Aorta (tissue), 5 donors: Measurements from ENCODE around the gene CCDC43. TPM values are rescaled to one million over a fixed set of nuclear protein-coding genes. Genes with fewer than 3 reads are reported as not detected.
"Not testable (repeated sequence)": the region's sequence is repeated elsewhere in the genome, so short reads cannot be mapped to it uniquely, and the experiment has no call there.

Experiments used
- ATAC-seq: fragments of 200-7000 bp; cut with Tn5 transposase; one replicate; pipeline ENCODE4 v1.9.1; 2022; ENCODE audit warnings: moderate library complexity; ENCODE audit not compliant: low FRiP score
- DNase-seq, 2 donors: peaks; one replicate each; pipeline ENCODE4 v3.0.0-alpha.2; 2020
- H3K27ac ChIP-seq, 2 donors: one replicate each; pipeline ENCODE4 v1.5.1; 2013; ENCODE audit warnings: low read length in 2 of 2, mild to moderate bottlenecking in 2 of 2, moderate library complexity in 2 of 2, control low read depth in 1 of 2, inconsistent platforms in 1 of 2, low read depth in 1 of 2
- H3K27me3 ChIP-seq, 2 donors: one replicate each; pipeline ENCODE4 v1.6.1; 2013; ENCODE audit warnings: control low read depth in 1 of 2, low read length in 1 of 2, mild to moderate bottlenecking in 1 of 2, moderate library complexity in 1 of 2; ENCODE audit not compliant: insufficient read depth in 2 of 2, control insufficient read depth in 1 of 2
- H3K36me3 ChIP-seq, 2 donors: one replicate each; pipeline ENCODE4 v1.6.1; 2013; ENCODE audit warnings: control low read depth in 1 of 2, low read length in 1 of 2, mild to moderate bottlenecking in 1 of 2; ENCODE audit not compliant: insufficient read depth in 2 of 2, control insufficient read depth in 1 of 2
- H3K4me1 ChIP-seq, 2 donors: one replicate each; pipeline ENCODE4 v1.6.1; 2013; ENCODE audit warnings: low read length in 2 of 2, control low read depth in 1 of 2, mild to moderate bottlenecking in 1 of 2, moderate library complexity in 1 of 2; ENCODE audit not compliant: insufficient read depth in 2 of 2, control insufficient read depth in 1 of 2
- H3K4me3 ChIP-seq, 2 donors: one replicate each; pipeline ENCODE4 v1.5.1; 2013; ENCODE audit warnings: low read length in 2 of 2, control low read depth in 1 of 2, mild to moderate bottlenecking in 1 of 2
- H3K9me3 ChIP-seq: one replicate; pipeline ENCODE4 v1.6.1; 2013; ENCODE audit warnings: mild to moderate bottlenecking, low read length; ENCODE audit not compliant: control insufficient read depth
- WGBS, 2 donors: extraction: QIAGEN DNeasy Blood & Tissue Kit; methylation state at CpG; one replicate each; pipeline ENCODE4 v1.1.7; 2013; 5-methylcytosine and 5-hydroxymethylcytosine counted together
- intact Hi-C, 2 donors: fragments of 100-400 bp; cut with DNase I; formaldehyde crosslinking; loops; one replicate each; pipeline versions ENCODE4 v1.14.2 to v1.15.0; 2022
- polyA plus RNA-seq, 2 donors: library from polyadenylated mRNA; stranded (reverse); fragments of 200-250 nt; gene quantifications; one replicate each; pipeline ENCODE4 v1.2.3, GENCODE V29; 2013
- total RNA-seq, 2 donors: library from RNA; stranded (reverse); fragmentation: NEBNext Ultra II Directional; extraction: Animal tissue kit (Norgen Biotek cat#: 25700); gene quantifications; one replicate each; pipeline ENCODE4 v1.2.1, GENCODE V29; 2021
- donor health status: healthy with polysubstance abuse.
- donor health status: Bipolar disorder and iron deficiency.
- donor health status: DM: no; HTN: no; CAD: no.
- donor health status: DM: no; HTN: no; CAD: no.
- donor health status: DM: yes; HTN: yes; CAD: no.

The CCDC43 gene
- total and polyA plus RNA-seq, 4 donors, result 9.6 to 16.1 (median 14.0) TPM

GRCh38 chr17:44637066-44637465, 52.5 kb downstream of the CCDC43 start:
- H3K9me3 ChIP-seq, result no peaks in the 10 kb centered on the region
- intact Hi-C loops, result loop anchor here (2.0 to 10.0 kb wide), 2 partner anchors 52 to 104 kb away; no protein-coding TSS in a partner anchor
- ATAC-seq, result no peak
- H3K27ac ChIP-seq, result no peak overlapping the region
- H3K4me1 ChIP-seq, result no peaks in the 10 kb centered on the region
- no peaks in the 10 kb centered on the region for H3K36me3 ChIP-seq
- no peak for DNase-seq
- no peaks in the 10 kb centered on the region for H3K27me3 ChIP-seq
- 41 to 55% methylated on average over 1 of the region's 1 CpG for WGBS, 2 donors
- H3K4me3 ChIP-seq, result no peak overlapping the region

- 7 to 15% methylated on average over 1 of the region's 1 CpG for WGBS, 2 donors
Measured at GRCh38 chr17:44636562-44636961, 53.0 kb downstream of the CCDC43 start.

GRCh38 chr17:44634401-44634800, 55.2 kb downstream of the CCDC43 start:
- not testable (repeated sequence) for H3K9me3 ChIP-seq, ATAC-seq, H3K27me3 ChIP-seq, H3K27ac ChIP-seq, H3K4me1 ChIP-seq, H3K36me3 ChIP-seq, DNase-seq, H3K4me3 ChIP-seq
- WGBS, 2 donors, result 60 to 72% methylated on average over 4 of the region's 4 CpGs
- intact Hi-C loops, result loop anchor here (10.0 kb wide), 1 partner anchor 50 kb away; no protein-coding TSS in a partner anchor

More at GRCh38 chr17:44636562-44636961, 53.0 kb downstream of the CCDC43 start:
- Histone ChIP-seq H3K4me1 (no peaks in the 10 kb centered on the region), H3K4me3 (no peak overlapping the region), H3K36me3 (no peaks in the 10 kb centered on the region), H3K27me3 (no peaks in the 10 kb centered on the region), H3K27ac (no peak overlapping the region), H3K9me3 (no peaks in the 10 kb centered on the region)
- no peak for DNase-seq
- peak; percentile 72 for ATAC-seq
- intact Hi-C loops, result loop anchor here (1.0 to 10.0 kb wide), 3 partner anchors 52 to 104 kb away; no protein-coding TSS in a partner anchor

GRCh38 chr17:44633998-44634397, 55.6 kb downstream of the CCDC43 start:
- intact Hi-C loops, result loop anchor here (10.0 kb wide), 1 partner anchor 49 kb away; no protein-coding TSS in a partner anchor
- DNase-seq (no peak), ATAC-seq (no peak)
- WGBS, 2 donors, result 89% methylated on average over 8 of the region's 8 CpGs
- no peak overlapping the region for H3K4me3 ChIP-seq
- no peaks in the 10 kb centered on the region for H3K4me1 ChIP-seq
- H3K36me3 ChIP-seq, result no peaks in the 10 kb centered on the region
- no peaks in the 10 kb centered on the region for H3K27me3 ChIP-seq
- no peaks in the 10 kb centered on the region for H3K9me3 ChIP-seq
- H3K27ac ChIP-seq, result no peak overlapping the region

GRCh38 chr17:44630703-44631102, 58.9 kb downstream of the CCDC43 start:
- 94 to 97% methylated on average over 4 of the region's 4 CpGs for WGBS, 2 donors
- H3K27me3 ChIP-seq, result no peaks in the 10 kb centered on the region
- H3K9me3 ChIP-seq, result no peaks in the 10 kb centered on the region
- intact Hi-C loops, result loop anchor here (10.0 kb wide), 1 partner anchor 46 kb away; no protein-coding TSS in a partner anchor
- H3K4me3 ChIP-seq, result no peak overlapping the region
- no peak overlapping the region for H3K27ac ChIP-seq
- H3K36me3 ChIP-seq, result no peaks in the 10 kb centered on the region
- no peak for DNase-seq
- H3K4me1 ChIP-seq, result no peaks in the 10 kb centered on the region
- ATAC-seq, result no peak

GRCh38 chr17:44629314-44629713, 60.3 kb downstream of the CCDC43 start:
- no peaks in the 10 kb centered on the region for H3K36me3 ChIP-seq
- H3K4me3 ChIP-seq, result no peak overlapping the region
- no peaks in the 10 kb centered on the region for H3K27me3 ChIP-seq
- H3K27ac ChIP-seq, result no peak overlapping the region
- WGBS, 2 donors, result 97 to 99% methylated on average over 13 of the region's 13 CpGs
- intact Hi-C loops, result no loop called here
- ATAC-seq (no peak), DNase-seq (no peak)
- H3K9me3 ChIP-seq, result no peaks in the 10 kb centered on the region
- no peaks in the 10 kb centered on the region for H3K4me1 ChIP-seq

- H3K9me3 ChIP-seq, result no peaks in the 10 kb centered on the region
- peak; percentile 72 to 78 for DNase-seq
- H3K36me3 ChIP-seq, result no peaks in the 10 kb centered on the region
- H3K4me3 ChIP-seq, result no peak overlapping the region
- ATAC-seq, result peak; percentile 65
- intact Hi-C loops, result no loop called here
- no peaks in the 10 kb centered on the region for H3K27me3 ChIP-seq
- H3K4me1 ChIP-seq, result no peaks in the 10 kb centered on the region
- no peak overlapping the region for H3K27ac ChIP-seq
- WGBS, 2 donors, result 58 to 70% methylated on average over 33 to 34 of the region's 34 CpGs
Measured at GRCh38 chr17:44628243-44629188, 61.1 kb downstream of the CCDC43 start.

- ATAC-seq (peak; percentile 53), DNase-seq (no peak)
- Histone ChIP-seq H3K36me3 (no peaks in the 10 kb centered on the region), H3K27me3 (no peaks in the 10 kb centered on the region), H3K9me3 (peaks cover 1% of the 10 kb centered on the region), H3K27ac (no peak overlapping the region), H3K4me3 (no peak overlapping the region), H3K4me1 (no peaks in the 10 kb centered on the region)
- intact Hi-C loops, result no loop called here
- WGBS, 2 donors, result 81% methylated on average over 9 of the region's 9 CpGs
Measured at GRCh38 chr17:44627513-44628242, 61.9 kb downstream of the CCDC43 start.
